ENCODE data around the gene COL5A2.

Gene COL5A2

GRCh38 chr2:189000221-189000620, 179.3 kb downstream of the COL5A2 start:
- DNase-seq (ENCODE audit: low read depth in 2 of 2): no peak

DNA sequence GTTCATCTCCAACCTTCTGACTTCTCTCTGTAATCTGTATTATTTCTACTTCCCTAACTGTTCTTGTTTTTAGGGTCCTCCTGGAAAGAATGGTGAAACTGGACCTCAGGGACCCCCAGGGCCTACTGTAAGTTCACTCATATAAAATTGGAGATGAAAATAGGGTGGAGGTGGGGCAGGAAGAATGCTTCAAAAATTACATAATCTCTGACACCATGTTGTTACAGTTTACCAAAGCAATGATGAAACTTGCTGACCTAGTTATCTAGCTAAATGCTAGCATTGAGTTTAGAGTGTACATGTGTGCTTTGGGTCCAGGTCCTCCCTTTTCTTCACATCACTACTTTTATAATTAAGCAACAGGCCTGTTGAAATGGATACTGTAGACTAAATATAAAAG, 182.3 kb downstream of the COL5A2 start:
- no peak for DNase-seq (ENCODE audit: low read depth in 2 of 2)

DNA sequence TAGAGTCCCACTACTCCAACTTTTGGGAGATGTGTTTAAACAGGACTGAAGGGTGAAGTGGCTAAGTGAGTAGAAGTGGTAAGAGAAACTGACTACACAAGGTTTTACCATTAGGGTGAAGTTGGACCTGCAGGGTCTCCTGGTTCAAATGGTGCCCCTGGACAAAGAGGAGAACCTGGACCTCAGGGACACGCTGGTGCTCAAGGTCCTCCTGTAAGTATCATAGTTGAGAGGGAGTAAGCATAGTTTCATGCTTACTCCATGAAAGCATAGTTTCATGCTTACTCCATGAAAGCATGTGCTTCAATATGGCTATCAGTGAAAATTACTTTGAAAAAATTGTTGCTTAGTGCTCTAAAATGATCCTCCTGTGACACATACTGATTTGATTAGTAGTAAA, 186.3 kb downstream of the COL5A2 start:
- DNase-seq (ENCODE audit: low read depth in 2 of 2): no peak

DNA sequence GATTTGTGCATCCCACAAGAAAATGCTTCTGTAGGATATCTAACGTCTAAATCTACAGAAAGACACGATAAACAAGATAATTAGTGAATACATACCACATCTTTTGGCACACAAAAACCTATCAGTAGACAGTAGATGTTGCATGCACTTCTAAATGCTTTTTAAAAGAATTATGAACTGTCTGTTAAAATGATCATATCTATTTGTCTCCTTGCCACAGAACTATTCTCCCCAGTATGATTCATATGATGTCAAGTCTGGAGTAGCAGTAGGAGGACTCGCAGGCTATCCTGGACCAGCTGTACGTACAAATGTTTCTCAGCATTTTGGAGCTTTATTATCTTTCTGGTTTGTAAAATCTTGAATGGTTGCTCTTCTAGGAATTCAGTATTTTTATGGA, 192.7 kb downstream of the COL5A2 start:
- no peak for DNase-seq (ENCODE audit: low read depth in 2 of 2)

DNA sequence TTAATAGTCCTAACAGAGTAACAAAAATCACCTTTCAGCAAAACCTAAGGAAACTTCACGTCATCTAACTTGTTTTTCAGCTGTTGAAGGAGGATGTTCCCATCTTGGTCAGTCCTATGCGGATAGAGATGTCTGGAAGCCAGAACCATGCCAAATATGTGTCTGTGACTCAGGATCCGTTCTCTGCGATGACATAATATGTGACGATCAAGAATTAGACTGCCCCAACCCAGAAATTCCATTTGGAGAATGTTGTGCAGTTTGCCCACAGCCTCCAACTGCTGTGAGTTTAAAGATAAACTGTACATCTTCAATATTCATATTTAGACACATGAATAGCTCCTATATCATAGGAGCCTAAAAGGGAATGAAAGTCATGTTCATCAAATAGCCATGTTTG, 194.9 kb downstream of the COL5A2 start:
- no peak for DNase-seq (ENCODE audit: low read depth in 2 of 2)

DNA sequence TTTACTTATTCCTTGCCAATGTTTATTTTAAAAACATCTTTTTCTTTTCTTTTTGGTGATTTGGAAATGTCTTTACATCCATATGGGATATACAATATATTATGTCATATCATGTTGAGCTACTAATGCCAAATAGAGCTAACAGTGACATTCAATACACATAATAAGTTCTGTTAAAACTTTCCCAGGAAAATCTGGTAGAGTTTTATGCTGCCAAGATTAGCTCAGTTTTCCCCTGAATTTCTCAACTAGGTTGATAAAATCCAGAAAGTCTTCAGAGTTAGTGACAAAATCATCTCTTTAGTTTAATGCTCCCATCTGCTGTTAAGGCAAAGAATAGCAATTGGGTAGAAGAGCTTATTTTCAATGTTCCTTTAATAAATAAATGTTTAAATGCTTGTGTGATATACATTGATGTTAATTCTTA, 195.5 kb downstream of the COL5A2 start:
- DNase-seq (ENCODE audit: low read depth in 2 of 2): no peak

DNA sequence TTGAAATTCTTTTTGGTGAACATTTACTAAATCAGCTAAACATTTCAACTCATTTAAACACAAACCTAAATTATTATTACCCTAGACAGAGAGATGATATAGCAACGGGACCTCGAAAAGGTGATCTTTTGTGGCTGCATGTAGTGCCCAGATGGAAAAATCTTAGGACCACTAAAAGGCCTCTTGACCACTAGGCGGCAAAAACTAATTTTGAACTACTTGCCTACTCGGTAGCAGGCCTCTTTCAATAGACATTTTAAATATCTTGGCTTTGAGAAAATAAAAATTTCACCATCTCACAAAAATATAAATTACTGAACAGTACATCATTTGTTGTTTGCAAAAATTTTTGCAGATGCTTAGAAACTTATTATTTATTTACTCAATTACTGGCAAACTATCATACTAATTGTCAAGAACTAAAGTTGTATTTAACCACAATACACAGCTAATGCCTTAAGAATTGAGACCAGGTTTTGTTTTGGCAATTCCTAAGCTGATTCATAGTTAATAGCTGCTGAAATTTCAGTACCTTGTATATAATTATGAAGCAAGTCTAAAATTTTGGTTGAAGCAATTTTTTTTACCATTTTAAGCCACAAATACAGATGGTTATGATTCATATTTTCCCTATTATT, 196.0 kb downstream of the COL5A2 start:
- no peak for DNase-seq (ENCODE audit: low read depth in 2 of 2)
